Kidney (tissue), 14 donors: Measurements from ENCODE around the gene N4BP2L1. TPM values are rescaled to one million over a fixed set of nuclear protein-coding genes. Genes with fewer than 3 reads are reported as not detected.

Experiments used
- DNase-seq, 5 donors: peaks; one replicate each; pipeline ENCODE4 v3.0.0-alpha.2; 2013 to 2020
- FAIRE-seq: peaks from 2 replicates; lab custom pipeline; 2012; peaks lifted over from hg19 to GRCh38; lab: Jason Lieb, UNC
- H3K27ac ChIP-seq, 2 donors: one replicate each; pipeline ENCODE4 v1.7.0; 2013; ENCODE audit warnings: low read depth in 2 of 2, low read length in 2 of 2, inconsistent platforms in 1 of 2
- H3K27me3 ChIP-seq: one replicate; pipeline ENCODE4 v1.7.1; 2013; ENCODE audit warnings: low read length, inconsistent platforms; ENCODE audit not compliant: control insufficient read depth, insufficient read depth
- H3K36me3 ChIP-seq, 3 donors: one replicate each; pipeline versions ENCODE4 v1.7.0 to v1.7.1; 2013; ENCODE audit warnings: low read length in 3 of 3, control low read depth in 1 of 3, inconsistent platforms in 1 of 3; ENCODE audit not compliant: insufficient read depth in 3 of 3, control insufficient read depth in 2 of 3
- H3K4me1 ChIP-seq, 3 donors: one replicate each; pipeline versions ENCODE4 v1.7.0 to v1.7.1; 2013; ENCODE audit warnings: low read length in 3 of 3, inconsistent platforms in 1 of 3, low read depth in 1 of 3; ENCODE audit not compliant: control insufficient read depth in 2 of 3, insufficient read depth in 2 of 3
- H3K4me3 ChIP-seq, 3 donors: one replicate each; pipeline versions ENCODE4 v1.7.0 to v1.8.1; 2013; ENCODE audit warnings: low read length in 3 of 3, control low read depth in 1 of 3, inconsistent platforms in 1 of 3
- H3K9ac ChIP-seq, 3 donors: one replicate each; pipeline versions ENCODE4 v1.7.0 to v1.7.1; 2013; ENCODE audit warnings: low read length in 3 of 3, control low read depth in 1 of 3, inconsistent platforms in 1 of 3
- H3K9me3 ChIP-seq, 3 donors: one replicate each; pipeline versions ENCODE4 v1.7.0 to v1.7.1; 2013; ENCODE audit warnings: low read length in 3 of 3, control low read depth in 1 of 3, inconsistent platforms in 1 of 3; ENCODE audit not compliant: control insufficient read depth in 2 of 3, insufficient read depth in 1 of 3
- intact Hi-C: fragments of 100-400 bp; cut with DNase I; formaldehyde crosslinking; loops from one replicate; pipeline ENCODE4 v1.11.1; 2022
- polyA plus RNA-seq: library from polyadenylated mRNA; stranded (reverse); fragments of 350-450 nt; fragmentation: Illumina TruSeq; extraction: RNeasy Lipid Tissue Mini Kit (QIAGEN cat#74804); gene quantifications from one replicate; pipeline ENCODE4 v1.2.3, GENCODE V29; 2014; ENCODE audit warnings: low read depth, low replicate concordance; ENCODE audit not compliant: insufficient read depth
- total RNA-seq: library from RNA; stranded (reverse); fragmentation: NEBNext Ultra II Directional; extraction: Animal tissue kit (Norgen Biotek cat#: 25700); gene quantifications from one replicate; pipeline ENCODE4 v1.2.1, GENCODE V29; 2021
- TF ChIP-seq, protein P1 (sequence below): IDR thresholded peaks from 3 replicates; pipeline ENCODE4 v1.5.1; 2012; ENCODE audit warnings: mild to moderate bottlenecking, moderate library complexity, borderline replicate concordance; ENCODE audit not compliant: insufficient read depth; ENCODE audit errors: extremely low read depth
- donor health status: control.
- donor health status: control.
- donor health status: control.
- donor health status: control.
- donor health status: control.
- donor health status: DM: yes; HTN: yes; CAD: no.
- donor health status: Normal renal cell carcinoma (clear cell type).

The N4BP2L1 gene
- total and polyA plus RNA-seq, 2 donors from 2014 or later: 10.1 to 14.5 TPM

DNA sequence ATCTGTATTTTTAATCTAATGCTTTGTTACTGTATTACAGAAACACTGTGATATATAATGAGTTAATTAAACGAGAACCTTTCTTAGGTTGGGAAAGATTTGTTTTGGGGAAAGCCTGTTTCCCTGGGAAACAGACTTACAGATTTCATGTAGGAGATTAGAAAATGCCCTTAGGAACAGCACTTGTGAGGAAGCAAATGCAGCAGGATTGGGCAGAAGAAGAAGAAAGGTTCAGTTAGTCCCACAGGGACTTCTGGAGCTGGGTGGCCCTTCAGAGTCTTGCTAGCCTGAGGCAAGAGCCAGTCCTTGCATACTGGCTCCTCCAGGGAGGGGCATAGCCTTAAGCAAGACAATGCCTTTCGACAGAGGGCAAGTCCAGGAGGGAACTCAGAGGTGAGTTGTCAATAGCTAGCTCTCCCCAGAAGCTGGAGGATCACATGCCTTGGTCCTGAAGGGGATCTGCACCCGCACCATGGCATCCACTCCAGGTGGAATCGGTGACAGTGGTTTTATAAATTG is 36.8 kb downstream of the N4BP2L1 start:
- no peaks in the 10 kb centered on the region for H3K4me1 ChIP-seq
- no peak overlapping the region for H3K4me3 ChIP-seq
- FAIRE-seq (no peak), DNase-seq (no peak)
- intact Hi-C loops: no loop called here
- no peak overlapping the region for H3K27ac ChIP-seq
- H3K27me3 ChIP-seq: no peaks in the 10 kb centered on the region
- H3K9me3 ChIP-seq: no peaks in the 10 kb centered on the region
- TF ChIP-seq, protein P1, sequence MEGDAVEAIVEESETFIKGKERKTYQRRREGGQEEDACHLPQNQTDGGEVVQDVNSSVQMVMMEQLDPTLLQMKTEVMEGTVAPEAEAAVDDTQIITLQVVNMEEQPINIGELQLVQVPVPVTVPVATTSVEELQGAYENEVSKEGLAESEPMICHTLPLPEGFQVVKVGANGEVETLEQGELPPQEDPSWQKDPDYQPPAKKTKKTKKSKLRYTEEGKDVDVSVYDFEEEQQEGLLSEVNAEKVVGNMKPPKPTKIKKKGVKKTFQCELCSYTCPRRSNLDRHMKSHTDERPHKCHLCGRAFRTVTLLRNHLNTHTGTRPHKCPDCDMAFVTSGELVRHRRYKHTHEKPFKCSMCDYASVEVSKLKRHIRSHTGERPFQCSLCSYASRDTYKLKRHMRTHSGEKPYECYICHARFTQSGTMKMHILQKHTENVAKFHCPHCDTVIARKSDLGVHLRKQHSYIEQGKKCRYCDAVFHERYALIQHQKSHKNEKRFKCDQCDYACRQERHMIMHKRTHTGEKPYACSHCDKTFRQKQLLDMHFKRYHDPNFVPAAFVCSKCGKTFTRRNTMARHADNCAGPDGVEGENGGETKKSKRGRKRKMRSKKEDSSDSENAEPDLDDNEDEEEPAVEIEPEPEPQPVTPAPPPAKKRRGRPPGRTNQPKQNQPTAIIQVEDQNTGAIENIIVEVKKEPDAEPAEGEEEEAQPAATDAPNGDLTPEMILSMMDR: no peak
- H3K36me3 ChIP-seq: no peaks in the 10 kb centered on the region
- H3K9ac ChIP-seq: no peak overlapping the region

DNA sequence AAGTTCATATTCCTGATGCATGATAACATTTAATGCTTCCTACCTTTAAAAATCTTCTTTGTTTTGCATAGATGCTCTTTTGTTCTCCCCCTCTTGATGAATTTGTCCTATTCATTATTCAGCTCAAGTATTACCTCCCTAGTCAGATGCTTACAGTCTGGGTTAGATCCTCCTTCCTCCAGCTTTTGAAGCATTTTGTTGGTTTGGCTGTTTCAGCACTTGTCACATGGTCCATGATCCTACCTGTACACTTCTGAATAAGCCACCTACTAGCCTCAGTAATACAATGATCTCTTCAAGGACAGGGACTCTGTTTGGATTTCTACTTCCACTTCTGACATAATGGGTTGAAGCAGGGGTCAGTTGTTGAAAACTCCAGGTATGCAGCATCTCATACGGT is 37.4 kb downstream of the N4BP2L1 start:
- TF ChIP-seq, protein P1: no peak
- Histone ChIP-seq H3K27me3 (no peaks in the 10 kb centered on the region), H3K9me3 (no peaks in the 10 kb centered on the region), H3K4me1 (no peaks in the 10 kb centered on the region), H3K4me3 (no peak overlapping the region), H3K27ac (no peak overlapping the region), H3K36me3 (no peaks in the 10 kb centered on the region), H3K9ac (no peak overlapping the region)
- intact Hi-C loops: no loop called here
- DNase-seq (no peak), FAIRE-seq (no peak)

DNA sequence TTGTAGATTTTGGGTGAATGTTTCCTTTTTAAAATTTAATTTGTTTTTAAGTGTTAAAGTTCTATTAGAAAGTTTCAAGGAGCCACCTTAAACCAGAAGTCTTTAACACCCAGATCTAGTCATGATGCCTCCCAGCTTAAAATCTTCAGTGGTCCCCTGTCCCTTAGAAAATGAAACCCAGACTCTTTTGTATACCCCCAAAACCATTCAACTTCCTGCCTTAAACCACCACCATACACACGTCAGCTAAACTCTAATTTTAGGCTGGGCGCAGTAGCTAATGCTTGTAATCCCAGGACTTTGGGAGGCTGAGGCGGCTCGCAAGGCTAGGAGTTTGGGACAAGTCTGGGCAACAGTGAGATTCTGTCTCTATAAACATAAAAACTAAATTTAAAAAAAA is 37.9 kb downstream of the N4BP2L1 start:
- Histone ChIP-seq H3K9ac (no peak overlapping the region), H3K9me3 (no peaks in the 10 kb centered on the region), H3K27me3 (no peaks in the 10 kb centered on the region), H3K4me3 (no peak overlapping the region), H3K27ac (no peak overlapping the region), H3K36me3 (no peaks in the 10 kb centered on the region), H3K4me1 (no peaks in the 10 kb centered on the region)
- FAIRE-seq (no peak), DNase-seq (no peak)
- TF ChIP-seq, protein P1: no peak
- intact Hi-C loops: no loop called here

DNA sequence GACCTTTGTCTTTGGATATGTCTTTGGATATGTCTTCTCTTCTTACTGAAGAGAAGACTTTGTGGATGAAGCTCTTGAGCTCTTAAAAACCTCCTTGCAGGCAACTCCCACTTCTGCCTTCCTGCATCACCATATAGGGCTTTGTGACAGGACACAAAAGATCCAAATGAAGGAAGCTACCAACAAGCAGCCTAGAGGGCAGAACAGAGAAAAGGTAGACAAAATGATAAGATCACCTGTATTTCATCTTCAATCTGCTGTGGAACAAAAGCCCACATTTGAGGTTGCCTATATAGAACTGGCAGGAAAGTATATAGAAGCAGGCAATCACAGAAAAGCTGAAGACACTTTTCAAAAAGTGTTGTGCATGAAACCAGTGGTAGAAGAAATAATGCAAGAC is 42.5 kb downstream of the N4BP2L1 start:
- no peak overlapping the region for H3K27ac ChIP-seq
- FAIRE-seq (no peak), DNase-seq (no peak)
- H3K36me3 ChIP-seq: no peaks in the 10 kb centered on the region
- no peak overlapping the region for H3K4me3 ChIP-seq
- no peaks in the 10 kb centered on the region for H3K27me3 ChIP-seq
- no peaks in the 10 kb centered on the region for H3K4me1 ChIP-seq
- intact Hi-C loops: no loop called here
- TF ChIP-seq, protein P1: no peak
- no peaks in the 10 kb centered on the region for H3K9me3 ChIP-seq
- no peak overlapping the region for H3K9ac ChIP-seq
